Caco-2 (cell line): ENCODE measurements around the gene KIRREL2. TPM values are rescaled to one million over a fixed set of nuclear protein-coding genes. Genes with fewer than 3 reads are reported as not detected.

Experiments used
- BruUV-seq: library from RNA; stranded (reverse); fragments of 400-500 nt; replicated peaks from 2 replicates; lab custom pipeline; 2021; lab: Mats Ljungman, UMichigan
- CTCF ChIA-PET: fragments of 300-600 bp; sonication (Branson Sonifier 250); formaldehyde crosslinking; loops from one replicate; lab custom pipeline; 2022; ENCODE audit warnings: antibody characterized with exemption; lab: Charles Lee
- POLR2A ChIA-PET: fragments of 300-600 bp; sonication (Branson Sonifier 250); formaldehyde crosslinking; loops from one replicate; lab custom pipeline; 2022; ENCODE audit warnings: antibody characterized with exemption; lab: Charles Lee
- DNase-seq, 2 experiments: peaks; one replicate each; pipeline versions ENCODE4 v3.0.0 to v3.0.0-alpha.2; 2020 to 2022
- H3K27me3 ChIP-seq: replicated peaks from 2 replicates; pipeline ENCODE4 v1.6.0; 2011; ENCODE audit warnings: low read length; ENCODE audit not compliant: control insufficient read depth, insufficient read depth
- H3K36me3 ChIP-seq: 2 replicates; pipeline ENCODE4 v1.5.1; 2011; ENCODE audit warnings: low read length; ENCODE audit not compliant: control insufficient read depth, insufficient read depth
- H3K4me1 ChIP-seq: fragments of 250-450 bp; sonication (Bioruptor Pico); 2 replicates; pipeline ENCODE4 v1.5.1; 2020; ENCODE audit warnings: mild to moderate bottlenecking
- H3K4me3 ChIP-seq: 2 replicates; pipeline ENCODE4 v1.5.1; 2011; ENCODE audit warnings: low read depth, mild to moderate bottlenecking, control low read depth, low read length
- H3K9me3 ChIP-seq: fragments of 250-450 bp; sonication (Bioruptor Pico); 2 replicates; pipeline ENCODE4 v1.5.1; 2020; ENCODE audit warnings: mild to moderate bottlenecking, moderate library complexity
- H3K27ac Mint-ChIP-seq: one replicate; pipeline ENCODE4 v1.8.0; 2022; ENCODE audit warnings: mixed read lengths; ENCODE audit not compliant: unreplicated experiment
- H3K27me3 Mint-ChIP-seq: one replicate; pipeline ENCODE4 v1.8.0; 2022; ENCODE audit warnings: mixed read lengths; ENCODE audit not compliant: insufficient read depth, unreplicated experiment
- H3K36me3 Mint-ChIP-seq: one replicate; pipeline ENCODE4 v1.8.0; 2022; ENCODE audit warnings: mild to moderate bottlenecking, mixed read lengths; ENCODE audit not compliant: insufficient read depth, unreplicated experiment
- H3K4me1 Mint-ChIP-seq: one replicate; pipeline ENCODE4 v1.8.0; 2022; ENCODE audit warnings: low read depth, mixed read lengths; ENCODE audit not compliant: unreplicated experiment
- H3K4me3 Mint-ChIP-seq: one replicate; pipeline ENCODE4 v1.8.0; 2022; ENCODE audit warnings: mild to moderate bottlenecking, moderate library complexity, mixed read lengths; ENCODE audit not compliant: unreplicated experiment
- H3K9me3 Mint-ChIP-seq: one replicate; pipeline ENCODE4 v1.8.0; 2022; ENCODE audit warnings: mixed read lengths; ENCODE audit not compliant: unreplicated experiment
- CTCF ChIP-seq, 2 experiments: fragments of 200-600 bp in 1 of 2; IDR thresholded peaks; 1 replicate in 1 of 2; 2 replicates in 1 of 2; pipeline versions ENCODE4 v1.5.1 to v1.8.0; 2011 to 2022; ENCODE audit warnings: antibody characterized with exemption in 1 of 2, control low read depth in 1 of 2, inconsistent platforms in 1 of 2, low read depth in 1 of 2, low read length in 1 of 2, mild to moderate bottlenecking in 1 of 2, moderate library complexity in 1 of 2; ENCODE audit not compliant: insufficient read depth in 1 of 2, severe bottlenecking in 1 of 2, unreplicated experiment in 1 of 2
- intact Hi-C: fragments of 100-400 bp; cut with micrococcal nuclease; formaldehyde crosslinking; loops from one replicate; pipeline ENCODE4 v1.10.0; 2022; ENCODE audit not compliant: unreplicated experiment
- total RNA-seq: library from RNA; stranded (reverse); gene quantifications from 2 replicates; pipeline ENCODE4 v1.2.3, GENCODE V29; 2022

Gene KIRREL2
- total RNA-seq, 1 experiment from 2014 or later: 0.14 TPM

DNA sequence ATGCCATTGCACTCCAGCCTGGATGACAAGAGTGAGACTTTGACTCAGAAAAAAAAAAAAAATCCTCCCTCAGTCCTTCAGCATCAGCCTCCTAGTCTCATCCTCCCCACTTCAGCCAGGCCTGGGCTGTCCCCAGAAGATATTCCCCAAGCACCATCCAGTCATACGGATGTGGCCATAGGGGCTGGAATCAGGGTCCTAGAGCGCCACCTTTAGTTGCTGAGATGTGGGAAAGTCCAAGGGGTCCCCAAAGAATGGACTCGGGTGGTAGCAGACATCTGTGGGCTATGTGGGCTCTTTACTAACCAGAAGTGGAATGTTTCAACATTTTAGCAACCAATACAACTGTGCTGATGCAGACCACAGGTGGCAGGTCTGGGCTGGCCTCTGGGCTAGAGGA is 54.5 kb downstream of the KIRREL2 start:
- no peaks in the 10 kb centered on the region for H3K9me3 ChIP-seq
- H3K4me1 ChIP-seq: no peaks in the 10 kb centered on the region
- Mint-ChIP-seq H3K4me1 (no peaks in the 10 kb centered on the region), H3K9me3 (no peaks in the 10 kb centered on the region), H3K36me3 (no peaks in the 10 kb centered on the region), H3K4me3 (no peak overlapping the region), H3K27me3 (peaks cover 7% of the 10 kb centered on the region), H3K27ac (no peak overlapping the region)
- CTCF ChIA-PET: no interaction called here
- 0 out of 2 replicates have a peak, but pooled peaks cover 1% of the 10 kb centered on the region for H3K27me3 ChIP-seq
- DNase-seq: no peak
- intact Hi-C loops: no loop called here
- TF ChIP-seq CTCF (IDR thresholded peaks at IDR 0.05; ENCODE audit: insufficient read depth in 1 of 2, low read depth in 1 of 2, low read length in 1 of 2, severe bottlenecking in 1 of 2, unreplicated experiment in 1 of 2): no peak
- no peaks in the 10 kb centered on the region for H3K36me3 ChIP-seq
- H3K4me3 ChIP-seq: no peak overlapping the region
- no TSS peak for BruUV-seq
- POLR2A ChIA-PET: no interaction called here

- Mint-ChIP-seq H3K27me3 (peaks cover 7% of the 10 kb centered on the region), H3K27ac (no peak overlapping the region), H3K36me3 (no peaks in the 10 kb centered on the region), H3K4me1 (no peaks in the 10 kb centered on the region), H3K4me3 (no peak overlapping the region), H3K9me3 (no peaks in the 10 kb centered on the region)
- no peak for DNase-seq
- ChIA-PET POLR2A (no interaction called here), CTCF (no interaction called here)
- no peak overlapping the region for H3K4me3 ChIP-seq
- intact Hi-C loops: no loop called here
- no TSS peak for BruUV-seq
- 0 out of 2 replicates have a peak, but pooled peaks cover 1% of the 10 kb centered on the region for H3K27me3 ChIP-seq
- no peaks in the 10 kb centered on the region for H3K36me3 ChIP-seq
- H3K9me3 ChIP-seq: no peaks in the 10 kb centered on the region
- H3K4me1 ChIP-seq: no peaks in the 10 kb centered on the region
- TF ChIP-seq CTCF (IDR thresholded peaks at IDR 0.05; ENCODE audit: insufficient read depth in 1 of 2, low read depth in 1 of 2, low read length in 1 of 2, severe bottlenecking in 1 of 2, unreplicated experiment in 1 of 2): no peak
Measured at GRCh38 chr19:35911790-35912189, 55.1 kb downstream of the KIRREL2 start.

DNA sequence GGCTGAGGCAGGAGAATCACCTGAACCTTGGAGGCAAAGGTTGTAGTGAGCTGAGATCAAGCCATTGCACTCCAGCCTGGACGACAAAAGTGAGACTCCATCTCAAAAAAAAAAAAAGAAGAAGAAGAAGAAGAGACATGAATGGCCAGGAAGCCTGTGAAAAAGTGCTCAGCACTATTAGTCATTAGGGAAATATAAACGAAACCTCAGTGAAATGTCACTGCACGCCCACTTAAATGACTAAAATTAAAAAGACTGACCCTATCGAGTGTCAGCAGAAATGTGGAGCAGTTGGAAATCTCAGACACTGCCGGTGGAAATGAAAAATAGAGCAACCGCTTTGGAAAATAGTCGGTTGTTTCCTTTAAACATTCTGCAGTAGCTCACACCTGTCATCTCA is 56.9 kb downstream of the KIRREL2 start:
- intact Hi-C loops: no loop called here
- ChIA-PET POLR2A (no interaction called here), CTCF (interaction anchor here (0.7 to 1.0 kb wide), 2 partner anchors 63 to 129 kb away, joined by 3 to 4 read pairs; no protein-coding TSS in a partner anchor)
- Histone ChIP-seq H3K27me3 (0 out of 2 replicates have a peak, but pooled peaks cover 1% of the 10 kb centered on the region), H3K36me3 (no peaks in the 10 kb centered on the region), H3K9me3 (no peaks in the 10 kb centered on the region), H3K4me3 (no peak overlapping the region), H3K4me1 (no peaks in the 10 kb centered on the region)
- peaks cover 7% of the 10 kb centered on the region for H3K27me3 Mint-ChIP-seq
- no peak for TF ChIP-seq CTCF (IDR thresholded peaks at IDR 0.05; ENCODE audit: insufficient read depth in 1 of 2, low read depth in 1 of 2, low read length in 1 of 2, severe bottlenecking in 1 of 2, unreplicated experiment in 1 of 2)
- DNase-seq: no peak
- no peak overlapping the region for H3K27ac Mint-ChIP-seq
- no TSS peak for BruUV-seq
- no peaks in the 10 kb centered on the region for H3K36me3 Mint-ChIP-seq
- no peak overlapping the region for H3K4me3 Mint-ChIP-seq
- no peaks in the 10 kb centered on the region for H3K4me1 Mint-ChIP-seq
- H3K9me3 Mint-ChIP-seq: no peaks in the 10 kb centered on the region
